ENCODE results near the gene ANKRD33B.

DNA sequence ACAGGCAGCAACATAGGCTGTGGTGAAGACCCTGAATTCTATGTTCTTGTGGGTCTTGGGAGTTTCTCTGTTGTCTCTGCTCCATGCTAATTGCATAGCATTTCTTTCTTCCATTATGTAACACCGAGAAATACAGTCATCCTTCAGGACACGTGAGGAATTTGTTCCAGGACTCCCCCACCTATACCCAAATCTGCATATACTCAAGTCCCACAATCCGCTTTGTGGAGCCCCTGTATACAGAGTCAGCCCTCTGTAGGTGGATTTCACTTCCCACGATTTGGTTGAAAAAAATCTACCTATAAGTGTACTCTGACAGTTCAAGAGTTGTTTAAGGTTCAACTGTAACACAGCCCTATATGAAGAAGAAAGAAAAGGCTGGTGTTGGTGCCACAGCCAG is 22.1 kb downstream of the ANKRD33B start:
- TF ChIP-seq, protein P1, sequence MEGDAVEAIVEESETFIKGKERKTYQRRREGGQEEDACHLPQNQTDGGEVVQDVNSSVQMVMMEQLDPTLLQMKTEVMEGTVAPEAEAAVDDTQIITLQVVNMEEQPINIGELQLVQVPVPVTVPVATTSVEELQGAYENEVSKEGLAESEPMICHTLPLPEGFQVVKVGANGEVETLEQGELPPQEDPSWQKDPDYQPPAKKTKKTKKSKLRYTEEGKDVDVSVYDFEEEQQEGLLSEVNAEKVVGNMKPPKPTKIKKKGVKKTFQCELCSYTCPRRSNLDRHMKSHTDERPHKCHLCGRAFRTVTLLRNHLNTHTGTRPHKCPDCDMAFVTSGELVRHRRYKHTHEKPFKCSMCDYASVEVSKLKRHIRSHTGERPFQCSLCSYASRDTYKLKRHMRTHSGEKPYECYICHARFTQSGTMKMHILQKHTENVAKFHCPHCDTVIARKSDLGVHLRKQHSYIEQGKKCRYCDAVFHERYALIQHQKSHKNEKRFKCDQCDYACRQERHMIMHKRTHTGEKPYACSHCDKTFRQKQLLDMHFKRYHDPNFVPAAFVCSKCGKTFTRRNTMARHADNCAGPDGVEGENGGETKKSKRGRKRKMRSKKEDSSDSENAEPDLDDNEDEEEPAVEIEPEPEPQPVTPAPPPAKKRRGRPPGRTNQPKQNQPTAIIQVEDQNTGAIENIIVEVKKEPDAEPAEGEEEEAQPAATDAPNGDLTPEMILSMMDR (conservative IDR thresholded peaks at IDR 0.05; ENCODE audit: low read depth in 2 of 2) = no peak
- TF ChIP-seq NANOG (IDR thresholded peaks at IDR 0.05; ENCODE audit: borderline replicate concordance) (no peak), EZH2 (IDR thresholded peaks at IDR 0.05; ENCODE audit: low read depth, unreplicated experiment) (no peak), EZH2phosphoT487 (IDR thresholded peaks at IDR 0.05; ENCODE audit: unreplicated experiment) (no peak), STAT1 (IDR thresholded peaks at IDR 0.05; ENCODE audit: unreplicated experiment) (no peak), POLR2AphosphoS5 (IDR thresholded peaks at IDR 0.05; ENCODE audit: low read depth) (no peak)
- TF ChIP-seq, protein P2, sequence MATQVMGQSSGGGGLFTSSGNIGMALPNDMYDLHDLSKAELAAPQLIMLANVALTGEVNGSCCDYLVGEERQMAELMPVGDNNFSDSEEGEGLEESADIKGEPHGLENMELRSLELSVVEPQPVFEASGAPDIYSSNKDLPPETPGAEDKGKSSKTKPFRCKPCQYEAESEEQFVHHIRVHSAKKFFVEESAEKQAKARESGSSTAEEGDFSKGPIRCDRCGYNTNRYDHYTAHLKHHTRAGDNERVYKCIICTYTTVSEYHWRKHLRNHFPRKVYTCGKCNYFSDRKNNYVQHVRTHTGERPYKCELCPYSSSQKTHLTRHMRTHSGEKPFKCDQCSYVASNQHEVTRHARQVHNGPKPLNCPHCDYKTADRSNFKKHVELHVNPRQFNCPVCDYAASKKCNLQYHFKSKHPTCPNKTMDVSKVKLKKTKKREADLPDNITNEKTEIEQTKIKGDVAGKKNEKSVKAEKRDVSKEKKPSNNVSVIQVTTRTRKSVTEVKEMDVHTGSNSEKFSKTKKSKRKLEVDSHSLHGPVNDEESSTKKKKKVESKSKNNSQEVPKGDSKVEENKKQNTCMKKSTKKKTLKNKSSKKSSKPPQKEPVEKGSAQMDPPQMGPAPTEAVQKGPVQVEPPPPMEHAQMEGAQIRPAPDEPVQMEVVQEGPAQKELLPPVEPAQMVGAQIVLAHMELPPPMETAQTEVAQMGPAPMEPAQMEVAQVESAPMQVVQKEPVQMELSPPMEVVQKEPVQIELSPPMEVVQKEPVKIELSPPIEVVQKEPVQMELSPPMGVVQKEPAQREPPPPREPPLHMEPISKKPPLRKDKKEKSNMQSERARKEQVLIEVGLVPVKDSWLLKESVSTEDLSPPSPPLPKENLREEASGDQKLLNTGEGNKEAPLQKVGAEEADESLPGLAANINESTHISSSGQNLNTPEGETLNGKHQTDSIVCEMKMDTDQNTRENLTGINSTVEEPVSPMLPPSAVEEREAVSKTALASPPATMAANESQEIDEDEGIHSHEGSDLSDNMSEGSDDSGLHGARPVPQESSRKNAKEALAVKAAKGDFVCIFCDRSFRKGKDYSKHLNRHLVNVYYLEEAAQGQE (IDR thresholded peaks at IDR 0.05; ENCODE audit: unreplicated experiment) = no peak

All from GM23338 (cell line).